HG03342 (cell line): ENCODE data around the gene ABCE1.

ENCODE experiments used
- ATAC-seq: cut with Tn5 transposase; IDR thresholded peaks from one replicate; pipeline ENCODE4 v1.9.1; 2021; ENCODE audit warnings: mild to moderate bottlenecking, moderate library complexity; ENCODE audit not compliant: unreplicated experiment

ABCE1 gene

DNA sequence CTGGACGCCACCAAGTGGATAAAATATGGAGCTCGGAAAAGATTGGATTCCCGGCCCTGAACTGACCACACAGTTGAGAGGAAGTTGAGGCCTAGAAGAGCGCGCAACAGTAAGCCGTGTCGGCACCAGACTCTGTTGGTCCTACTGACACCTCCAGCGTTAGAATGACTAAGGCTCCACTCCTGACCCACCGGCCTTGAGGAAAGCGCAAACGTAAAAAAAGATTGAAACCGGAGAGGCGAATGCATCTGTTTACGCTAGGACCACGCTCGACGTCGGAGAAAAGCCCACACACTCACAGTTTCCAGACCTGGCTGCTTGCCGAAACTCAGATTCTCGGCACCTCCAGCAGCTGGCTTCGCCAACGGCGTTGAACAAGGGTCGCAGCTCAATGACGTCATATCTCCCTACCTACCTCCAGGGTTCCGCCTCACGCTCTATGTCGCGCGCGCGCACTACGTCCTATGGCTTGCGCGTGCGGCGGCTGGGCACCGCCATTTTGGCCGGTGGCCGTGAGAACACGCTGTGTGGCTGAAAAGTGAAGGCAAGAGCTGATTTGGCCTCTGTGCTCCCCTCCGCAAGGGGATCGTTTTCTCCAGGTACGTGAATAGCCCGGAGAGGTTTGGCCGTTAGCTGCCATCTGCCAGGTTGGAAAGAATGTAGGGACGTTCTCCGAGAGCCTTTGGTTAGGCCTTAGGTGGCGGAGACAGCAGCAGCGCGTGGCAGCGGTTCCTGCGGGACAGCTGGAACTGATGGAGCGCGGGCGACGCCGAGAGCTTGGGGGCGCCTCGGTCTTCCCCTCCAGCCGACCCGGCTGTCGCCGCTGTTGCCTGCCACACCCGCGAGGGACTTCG lies at the start of gene ABCE1, which contains the start of gene ANAPC10:
Gene ABCE1, plus strand, starts transcription at position 491 of the 854 bp plus-strand sequence. CDS start 6,102 bp downstream, outside the sequence.
Gene ANAPC10, minus strand, starts transcription at position 376 of the 854 bp plus-strand sequence. CDS start 2,097 bp downstream, outside the sequence.
- peak; percentile 79 for ATAC-seq

DNA sequence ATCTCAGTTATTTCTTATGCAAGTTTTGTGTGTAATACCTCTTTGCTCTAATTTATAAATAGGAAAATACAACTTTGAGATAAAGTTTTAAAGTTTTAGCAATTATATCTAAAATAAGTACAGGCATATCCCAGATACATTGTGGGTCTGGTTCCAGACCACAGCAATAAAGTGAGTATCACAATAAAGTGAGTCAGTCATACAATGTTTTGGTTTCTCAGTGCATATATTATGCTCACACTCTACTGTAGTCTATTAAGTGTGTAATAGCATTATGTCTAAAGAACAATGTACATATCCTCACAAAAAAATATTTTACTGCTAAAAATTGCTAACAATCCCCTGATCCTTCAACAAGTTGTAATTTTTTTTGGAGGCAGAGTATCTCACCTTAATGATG lies 49.3 kb upstream of the ABCE1 start:
- no peak for ATAC-seq

DNA sequence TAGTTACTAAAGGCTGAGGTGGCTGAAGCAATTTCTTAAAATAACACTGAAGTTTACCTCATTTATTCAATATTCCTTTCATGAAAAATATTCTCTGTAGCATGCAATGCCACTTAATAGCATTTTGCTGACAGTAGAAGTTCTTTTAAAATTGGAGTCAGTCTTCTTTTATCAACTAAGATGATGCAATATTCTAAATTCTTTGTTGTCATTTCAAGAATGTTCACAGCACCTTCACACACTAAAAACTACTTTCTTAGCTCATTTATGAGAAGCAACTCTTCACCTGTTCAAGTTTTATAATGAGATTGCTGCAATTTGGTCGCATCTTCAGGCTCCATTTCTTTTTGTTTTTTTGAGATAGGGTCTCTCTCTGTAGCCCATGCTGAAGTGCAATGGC lies 48.9 kb upstream of the ABCE1 start:
- no peak for ATAC-seq

DNA sequence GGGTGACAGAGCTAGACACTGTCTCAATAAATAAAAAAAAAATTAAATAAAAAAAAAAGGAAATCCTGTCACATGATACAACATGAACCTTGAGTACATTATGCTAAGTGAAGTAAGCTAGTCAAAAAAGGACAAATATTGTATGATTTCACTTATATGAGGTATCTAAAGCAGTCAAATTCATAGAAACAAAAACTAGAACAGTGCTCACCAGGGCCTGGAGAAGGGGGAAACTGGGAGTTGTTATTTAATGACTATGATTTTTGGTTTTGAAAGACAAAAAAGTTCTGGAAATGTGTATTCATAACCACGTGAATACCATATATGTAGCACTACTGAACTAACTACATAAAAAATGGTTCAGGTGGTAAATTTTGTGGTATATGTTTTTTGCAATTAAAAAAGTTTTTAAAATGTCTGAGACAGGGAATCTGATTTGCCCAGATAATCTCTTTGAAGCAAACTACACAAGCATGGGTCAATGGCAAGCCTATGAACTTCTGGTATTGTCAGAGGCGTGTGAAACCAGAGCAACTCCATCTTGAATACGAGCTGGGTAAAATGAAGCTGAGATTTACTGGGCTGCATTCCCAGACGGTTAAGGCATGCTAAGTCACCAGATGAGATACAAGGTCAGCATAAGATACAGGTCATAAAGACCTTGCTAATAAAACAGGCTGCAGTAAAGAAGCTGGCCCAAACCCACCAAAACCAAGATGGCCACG lies 42.4 kb upstream of the ABCE1 start:
- no peak for ATAC-seq

DNA sequence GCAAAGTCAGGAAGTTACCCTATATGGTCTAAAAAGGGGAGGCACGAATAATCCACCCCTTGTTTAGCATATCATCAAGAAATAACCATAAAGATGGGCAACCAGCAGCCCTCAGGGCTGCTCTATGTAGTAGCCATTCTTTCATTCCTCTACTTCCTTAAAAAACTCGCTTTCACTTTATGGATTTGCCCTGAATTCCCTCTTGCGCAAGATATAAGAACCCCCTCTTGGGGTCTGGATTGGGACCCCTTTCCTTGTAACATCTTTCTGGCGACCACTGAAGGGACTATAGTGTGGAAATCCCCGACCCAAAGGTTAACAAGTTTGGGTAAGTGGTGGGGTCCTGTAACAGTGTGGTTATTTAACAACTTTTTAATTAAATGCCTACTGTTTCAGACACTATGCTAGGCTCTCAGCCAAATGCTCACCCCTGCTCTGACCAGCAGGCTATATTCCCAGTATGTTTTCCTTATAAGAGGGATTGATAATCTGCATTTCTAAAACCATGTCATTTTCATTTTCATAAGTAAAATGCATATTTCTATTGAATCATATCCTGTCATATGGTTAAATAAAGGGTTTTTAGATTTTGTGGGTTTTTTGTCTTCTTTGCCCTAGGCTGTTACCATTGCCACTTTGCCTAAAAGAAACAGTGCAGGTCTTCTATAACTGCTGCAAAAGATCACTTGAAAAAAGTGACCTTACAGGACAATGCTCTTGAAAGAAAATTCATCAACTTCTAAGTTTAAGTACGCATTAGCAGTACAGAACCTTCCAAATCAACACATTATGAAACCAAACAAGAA lies 41.6 kb upstream of the ABCE1 start:
- ATAC-seq = no peak

DNA sequence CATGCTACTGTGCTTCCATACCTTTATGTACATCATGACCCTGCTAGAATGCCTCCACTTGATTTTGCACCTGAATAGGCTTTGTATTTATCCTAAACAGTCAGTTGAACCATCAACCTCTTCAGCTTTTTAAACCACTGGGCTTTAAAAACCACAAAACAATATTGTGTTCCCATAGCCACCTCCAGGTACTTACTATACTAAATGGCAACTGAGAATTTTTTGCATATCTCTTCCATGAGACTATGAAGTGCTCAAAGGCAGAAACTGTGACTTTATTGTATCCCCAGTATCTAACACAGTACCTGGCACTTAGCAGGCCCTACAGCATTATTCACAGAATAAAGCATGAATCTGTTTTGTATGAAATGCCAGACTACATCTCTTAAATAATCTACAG lies 39.9 kb upstream of the ABCE1 start:
- ATAC-seq = no peak

DNA sequence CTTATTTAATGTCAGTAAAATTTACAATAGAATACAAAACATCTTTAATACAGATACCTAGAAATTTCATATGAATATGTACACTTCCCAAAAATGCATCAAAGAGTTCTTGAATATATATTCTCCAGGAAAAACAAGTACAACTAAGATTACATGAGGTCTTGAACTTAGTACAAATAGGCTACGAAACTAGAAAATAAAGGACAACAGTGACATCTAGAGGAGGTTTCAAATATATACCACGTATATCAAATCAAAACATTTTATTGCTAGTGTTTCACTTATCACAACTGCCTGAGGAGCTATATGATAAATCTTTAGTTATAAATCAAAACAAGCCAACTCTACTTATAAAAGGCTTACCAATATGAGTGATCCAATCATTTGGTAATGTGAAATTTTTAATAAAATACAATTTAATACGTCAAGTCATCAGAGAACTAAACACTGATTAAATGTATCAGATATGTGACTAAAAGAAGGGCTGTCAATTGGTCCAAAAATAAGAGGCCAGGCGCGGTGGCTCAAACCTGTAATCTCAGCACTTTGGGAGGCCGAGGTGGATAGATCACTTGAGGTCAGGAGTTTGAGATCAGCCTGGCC lies 36.7 kb upstream of the ABCE1 start:
- ATAC-seq = peak; percentile 80

DNA sequence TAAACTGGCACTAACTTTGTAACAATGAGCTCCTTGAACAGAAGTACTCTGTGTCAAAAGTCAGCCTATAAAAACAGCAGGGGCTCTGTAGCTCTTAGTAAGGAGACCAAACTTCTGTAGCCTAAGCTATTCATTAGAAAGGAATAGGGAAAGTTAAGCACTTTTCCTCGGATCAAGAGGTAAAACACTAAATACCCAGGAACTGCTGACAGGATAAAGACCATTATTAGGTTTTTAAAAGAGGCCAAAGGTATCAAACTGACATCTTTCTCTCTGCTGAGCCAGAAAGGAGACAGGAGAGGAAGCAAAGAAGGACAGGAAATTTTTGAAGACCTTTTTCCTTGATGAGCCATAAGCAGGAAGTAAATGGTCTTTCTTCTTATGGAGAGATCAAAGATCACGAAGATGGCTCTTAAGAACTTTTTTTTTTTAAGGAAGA lies 32.0 kb upstream of the ABCE1 start:
- no peak for ATAC-seq

DNA sequence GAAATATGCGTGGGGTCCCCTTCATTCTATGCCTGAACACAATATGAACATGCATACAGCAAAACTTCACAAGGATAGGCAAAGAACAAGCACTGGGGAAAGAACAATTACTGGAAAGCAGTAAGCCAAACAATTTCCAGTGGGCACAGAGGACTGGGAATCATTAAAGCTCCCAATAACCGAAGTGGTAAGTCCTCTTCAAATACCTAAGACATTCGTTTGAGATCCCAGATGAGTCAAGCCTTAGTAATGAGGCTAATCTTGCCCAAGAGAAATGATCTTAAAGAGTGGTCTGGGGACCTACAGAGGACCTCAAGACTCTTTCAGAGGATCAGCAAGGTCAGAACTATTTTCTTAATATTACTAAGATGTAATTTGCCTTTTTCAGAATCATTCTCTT lies 28.8 kb upstream of the ABCE1 start:
- ATAC-seq = no peak

DNA sequence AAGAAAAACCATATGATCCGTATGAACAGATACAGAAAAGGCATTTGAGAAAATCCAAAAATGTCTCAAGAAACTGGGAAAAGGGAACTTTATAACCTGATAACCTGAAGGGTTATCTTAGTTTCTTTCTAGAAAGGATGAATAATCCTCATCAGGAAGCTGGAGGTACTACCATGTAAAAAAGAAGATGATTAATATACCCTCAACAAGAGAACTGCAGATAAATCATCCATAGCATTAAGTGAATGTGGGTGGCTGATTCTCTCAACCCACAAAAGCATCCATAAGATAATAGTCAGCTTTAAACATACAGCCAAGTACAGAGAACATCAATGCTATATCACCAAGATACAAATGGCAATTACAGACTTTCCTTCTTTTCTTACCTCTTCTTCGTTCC lies 26.6 kb upstream of the ABCE1 start:
- ATAC-seq = no peak

DNA sequence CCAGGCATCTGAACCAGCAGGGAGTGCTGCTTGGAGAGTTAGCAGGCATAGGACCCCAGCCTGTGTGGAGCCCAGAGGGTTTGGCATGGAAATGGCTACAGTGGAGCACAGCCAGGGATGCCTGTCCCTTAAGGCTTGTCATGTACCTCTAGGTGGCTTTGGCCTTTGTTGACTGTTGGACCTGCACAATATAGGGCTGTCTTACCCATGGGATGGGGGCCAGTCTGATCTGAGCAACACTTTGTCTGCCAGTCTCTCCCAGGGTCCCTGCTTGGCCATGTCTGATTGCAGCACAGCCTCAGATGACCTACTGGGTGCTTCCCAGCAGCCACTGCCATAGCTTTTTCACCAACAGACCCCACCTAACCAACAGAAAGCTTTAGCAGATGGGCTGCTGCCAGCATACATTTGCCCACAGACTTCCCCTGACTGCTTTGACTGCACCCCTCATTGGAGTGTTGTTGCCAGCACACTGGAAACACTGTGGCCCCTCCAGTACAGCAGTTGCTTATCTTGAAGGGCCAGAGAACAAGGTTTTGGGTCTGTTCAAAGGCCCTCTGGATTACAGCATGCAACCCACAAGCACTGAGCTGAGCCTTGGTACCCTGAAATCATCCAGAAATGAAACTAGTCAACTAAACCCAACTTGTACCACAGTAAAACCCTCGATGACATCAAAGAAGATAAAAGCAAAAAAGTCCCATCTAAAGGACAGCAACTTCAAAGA lies 22.2 kb upstream of the ABCE1 start:
- ATAC-seq = no peak

DNA sequence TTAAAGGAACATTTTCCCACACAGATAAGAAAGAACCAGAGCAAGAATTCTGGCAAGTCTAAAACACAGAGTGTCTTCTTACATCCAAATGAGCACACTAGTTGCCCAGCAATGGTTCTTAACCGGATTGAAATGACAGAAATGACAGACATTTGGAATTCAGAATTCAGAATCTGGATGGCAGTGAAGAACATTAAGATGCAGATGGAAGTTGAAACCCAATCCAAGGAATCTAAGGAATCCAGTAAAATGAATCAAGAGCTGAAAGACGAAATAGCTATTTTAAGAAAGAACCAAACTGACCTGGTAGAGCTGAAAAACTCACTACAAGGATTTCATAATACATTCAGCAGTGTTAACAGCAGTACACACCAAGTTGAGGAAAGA lies 21.6 kb upstream of the ABCE1 start:
- no peak for ATAC-seq

DNA sequence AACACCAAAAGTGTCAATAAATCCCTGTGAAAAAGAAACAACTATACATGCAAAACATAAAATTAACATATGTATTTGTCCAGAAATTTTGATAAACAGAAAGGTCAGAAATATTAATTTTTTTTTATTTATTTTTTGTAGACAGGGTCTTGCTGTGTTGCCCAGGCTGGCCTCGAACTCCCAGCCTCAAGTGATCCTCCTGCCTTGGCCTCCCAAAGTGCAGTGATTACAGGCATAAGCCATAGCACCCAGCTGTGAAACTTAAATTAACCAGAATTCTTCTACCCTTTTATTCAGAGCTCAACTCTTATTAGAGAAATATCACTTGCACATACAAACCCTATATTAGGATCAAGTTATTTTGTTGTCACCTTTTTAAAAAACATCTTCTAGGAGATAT lies 16.4 kb upstream of the ABCE1 start:
- ATAC-seq = no peak

DNA sequence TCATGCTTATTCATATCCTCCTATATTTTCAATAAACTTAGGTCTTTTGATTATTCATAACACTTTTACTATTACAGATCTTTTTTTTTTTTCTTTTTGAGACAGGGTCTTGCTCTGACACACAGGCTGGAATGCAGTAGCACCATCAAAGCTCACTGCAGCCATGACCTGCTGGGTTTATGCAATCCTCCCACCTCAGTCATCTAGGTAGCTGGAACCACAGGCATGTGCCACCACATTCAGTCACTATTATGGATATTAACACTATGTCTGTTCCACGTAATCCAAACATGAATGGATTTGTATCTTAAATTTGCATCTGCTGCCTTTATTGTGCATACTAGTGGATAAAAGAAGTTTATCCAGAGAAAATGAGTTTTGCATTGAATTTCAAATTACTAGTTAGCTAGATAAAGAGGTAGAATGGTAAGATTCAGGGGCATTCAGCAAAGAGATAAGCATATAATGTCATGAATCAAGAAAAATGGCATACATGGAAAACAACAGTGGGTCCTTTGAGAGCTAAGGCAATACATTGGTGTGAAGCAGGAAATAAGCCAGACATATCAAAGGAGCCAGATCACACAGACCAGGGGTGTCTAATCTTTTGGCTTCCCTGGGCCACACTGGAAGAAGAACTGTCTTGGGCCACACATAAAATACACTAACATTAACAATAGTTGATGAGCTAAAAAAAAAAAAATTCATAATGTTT lies 14.1 kb upstream of the ABCE1 start:
- no peak for ATAC-seq

DNA sequence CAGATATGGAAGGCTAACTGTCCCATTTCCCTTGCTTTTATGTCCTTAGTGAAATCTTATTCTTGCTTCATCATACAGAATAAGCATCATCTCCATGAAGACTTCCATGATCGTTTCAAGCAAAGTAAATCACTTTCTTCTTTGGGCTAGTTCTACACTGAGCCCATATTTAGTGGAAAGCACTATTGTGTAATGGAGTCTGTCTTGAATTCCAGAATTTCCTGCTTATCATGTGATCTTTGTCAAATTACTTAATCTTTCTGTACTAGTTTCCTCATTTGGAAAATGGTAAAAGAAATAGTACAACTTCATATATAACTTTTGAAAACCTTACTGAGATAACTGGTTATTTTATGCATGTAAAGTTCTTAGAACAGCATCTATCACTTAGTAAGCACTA lies 7.7 kb upstream of the ABCE1 start:
- ATAC-seq = no peak

DNA sequence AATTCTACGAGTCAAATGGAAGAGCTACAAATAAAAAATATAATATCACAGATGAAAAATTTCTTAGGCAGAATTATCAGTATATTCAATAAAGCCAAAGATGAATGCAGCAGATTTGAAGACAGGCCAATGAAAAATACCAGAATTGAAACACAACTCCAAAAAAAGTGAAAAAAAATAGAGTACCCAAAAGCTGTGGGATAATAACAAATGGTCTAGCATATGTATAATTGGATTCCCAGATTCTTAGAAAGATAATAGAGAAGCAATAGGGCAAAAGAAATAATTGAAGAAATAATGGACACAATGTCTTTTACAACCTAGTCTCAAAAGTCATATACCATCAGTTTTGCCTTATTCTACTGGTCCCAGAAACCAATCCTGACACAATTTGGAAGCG lies 4.5 kb upstream of the ABCE1 start:
- no peak for ATAC-seq

DNA sequence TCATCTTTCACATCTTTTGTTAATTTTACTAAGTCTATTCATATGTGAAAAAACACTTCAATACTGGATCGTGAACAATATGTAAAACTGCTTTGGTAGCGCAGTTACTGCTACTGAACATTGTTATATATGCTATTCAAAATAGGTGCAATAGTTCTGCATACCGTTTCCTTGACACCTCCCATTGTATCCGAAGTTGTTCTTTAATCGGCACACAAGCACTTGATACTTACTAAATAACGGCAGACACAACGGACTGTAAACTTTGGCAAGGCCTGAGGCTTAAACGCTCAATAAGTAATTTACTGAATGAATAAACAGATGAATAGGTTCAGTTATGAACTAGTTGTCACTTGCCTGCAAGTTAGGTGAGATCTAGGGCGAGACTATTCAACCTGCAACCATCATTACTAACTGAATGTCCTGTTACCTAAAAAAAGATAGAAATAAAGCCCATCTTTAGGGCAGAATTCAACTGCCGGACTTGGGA lies 735 bp upstream of the ABCE1 start:
- ATAC-seq = no peak

DNA sequence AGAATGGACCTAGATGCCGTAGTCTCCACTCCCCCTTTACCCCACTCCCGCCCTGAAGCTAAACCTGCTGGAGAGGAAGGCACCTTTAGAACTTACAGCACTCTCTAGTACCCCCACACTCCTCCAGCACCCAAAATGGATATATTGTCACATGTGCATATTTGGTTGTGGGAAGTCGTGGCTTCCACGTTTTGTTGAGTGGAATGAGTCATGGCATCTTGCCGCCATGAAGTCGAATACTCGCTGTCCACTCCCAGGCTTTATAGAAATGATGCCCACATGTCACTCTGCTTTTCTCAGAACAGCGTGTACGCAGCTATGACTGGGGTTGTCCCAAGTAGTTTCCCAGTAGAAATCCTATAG lies 545 bp downstream of the ABCE1 start:
- ATAC-seq = peak; percentile 24

DNA sequence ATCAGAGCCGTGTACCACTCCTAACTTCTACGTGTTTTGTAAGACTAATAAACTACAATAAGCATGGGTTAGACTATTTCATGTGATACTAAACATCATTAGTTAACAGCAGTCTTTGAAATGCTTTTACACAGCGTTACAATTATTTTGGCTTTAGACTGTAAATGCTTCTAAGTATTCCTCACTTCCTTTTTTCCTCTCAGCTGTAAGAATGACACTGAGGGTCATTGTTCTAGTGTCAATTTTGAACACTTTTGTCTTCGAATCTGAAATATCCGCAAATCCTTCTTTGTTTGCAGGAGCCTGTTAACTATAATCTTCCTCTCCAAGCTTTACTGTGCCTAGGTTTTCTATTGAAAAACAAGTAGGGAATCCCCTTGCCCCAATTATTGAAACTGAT lies 1.5 kb downstream of the ABCE1 start:
- ATAC-seq = no peak

DNA sequence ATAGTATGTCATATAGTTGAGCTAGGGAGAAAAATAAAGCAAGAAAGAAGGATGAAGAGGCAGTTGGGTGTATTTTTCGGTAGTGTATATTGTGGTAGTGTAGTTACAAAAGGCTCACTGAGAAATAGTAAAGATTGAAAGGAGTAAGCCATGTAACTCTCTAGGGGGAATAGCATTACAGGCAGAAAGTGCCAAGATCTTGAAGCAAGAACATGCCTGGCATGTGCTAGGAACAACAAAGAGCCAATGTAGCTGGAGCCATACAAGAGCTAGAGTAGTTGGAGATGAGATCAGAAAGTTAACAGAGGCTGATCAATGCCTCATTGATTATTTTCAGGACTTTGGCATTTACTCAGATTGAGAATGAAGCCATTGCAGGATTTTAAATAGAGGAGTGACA lies 3.0 kb downstream of the ABCE1 start:
- ATAC-seq = no peak
